ENCODE measurements around the gene GARRE1. TPM values are rescaled to one million over a fixed set of nuclear protein-coding genes. Genes with fewer than 3 reads are reported as not detected.

The GARRE1 gene
- total and polyA plus RNA-seq, 7 experiments from 2014 or later, result 5.3 to 57.2 (median 26.1) TPM

- no peaks in the 10 kb centered on the region for H3K27me3 ChIP-seq (ENCODE audit: control insufficient read depth in 2 of 2, insufficient read depth in 2 of 2, low read length in 2 of 2)
- peaks cover 6 to 46% (median 38%) of the 10 kb centered on the region in 5 donors for H3K36me3 Mint-ChIP-seq
- H3K9me3 ChIP-seq (ENCODE audit: control insufficient read depth in 2 of 3, low read length in 3 of 3), result no peaks in the 10 kb centered on the region
- POLR2A ChIA-PET, result interaction anchor here (1.6 to 4.9 kb wide), 3 partner anchors 13 to 46 kb away, joined by 4 to 34 read pairs (median 6); partner anchors contain the start of gene LSM14A
- H3K27ac Mint-ChIP-seq, result peak overlapping the region; percentile 48 to 94 (median 87)
- ATAC-seq (no peak), DNase-seq (no peak)
- H3K4me3 Mint-ChIP-seq, result peak overlapping the region in 9 of 10 donors; percentile 43 to 81 (median 70)
- H3K9me3 Mint-ChIP-seq, result no peaks in the 10 kb centered on the region
- CTCF ChIA-PET, result interaction anchor here (0.7 to 1.3 kb wide), 5 partner anchors 27 to 71 kb away, joined by 3 to 4 read pairs (median 3); no protein-coding TSS in a partner anchor
- H3K4me1 ChIP-seq (ENCODE audit: control insufficient read depth in 2 of 2, insufficient read depth in 2 of 2, low read length in 2 of 2), result peaks cover 15 to 19% of the 10 kb centered on the region in 2 donors
- intact Hi-C loops (cut with micrococcal nuclease), result loop anchor here in 1 of 2 donors (1.0 to 2.0 kb wide), 6 partner anchors 36 to 210 kb away; partner anchors contain the start of genes GARRE1, LSM14A and UBA2
- H3K4me3 ChIP-seq (ENCODE audit: low read length), result peak overlapping the region; percentile 12
- H3K27me3 Mint-ChIP-seq, result no peaks in the 10 kb centered on the region
- peaks cover 9 to 42% (median 33%) of the 10 kb centered on the region in 3 experiments for H3K36me3 ChIP-seq (ENCODE audit: control insufficient read depth in 2 of 3, insufficient read depth in 3 of 3, low read length in 3 of 3)
- H3K27ac ChIP-seq (ENCODE audit: low read depth, low read length), result peak overlapping the region; percentile 59
- peaks cover 18 to 73% (median 55%) of the 10 kb centered on the region in 7 donors for H3K4me1 Mint-ChIP-seq
Observed at GRCh38 chr19:34218818-34219164, 35.6 kb upstream of the GARRE1 start.

GRCh38 chr19:34220472-34221063 lies 33.8 kb upstream of the GARRE1 start:
- H3K27me3 ChIP-seq (ENCODE audit: control insufficient read depth in 2 of 2, insufficient read depth in 2 of 2, low read length in 2 of 2), result no peaks in the 10 kb centered on the region
- peaks cover 16 to 55% (median 34%) of the 10 kb centered on the region in 3 experiments for H3K36me3 ChIP-seq (ENCODE audit: control insufficient read depth in 2 of 3, insufficient read depth in 3 of 3, low read length in 3 of 3)
- Mint-ChIP-seq H3K4me3 (peak overlapping the region in 4 of 10 donors; percentile 3 to 29 (median 10)), H3K27me3 (no peaks in the 10 kb centered on the region), H3K36me3 (peaks cover 14 to 52% (median 42%) of the 10 kb centered on the region in 5 donors), H3K27ac (peak overlapping the region in 8 of 9 donors; percentile 31 to 89 (median 76)), H3K4me1 (peaks cover 23 to 79% (median 58%) of the 10 kb centered on the region in 7 donors), H3K9me3 (no peaks in the 10 kb centered on the region)
- H3K9me3 ChIP-seq (ENCODE audit: control insufficient read depth in 2 of 3, low read length in 3 of 3), result no peaks in the 10 kb centered on the region
- H3K4me1 ChIP-seq (ENCODE audit: control insufficient read depth in 2 of 2, insufficient read depth in 2 of 2, low read length in 2 of 2), result peaks cover 19 to 24% of the 10 kb centered on the region in 2 donors
- H3K27ac ChIP-seq (ENCODE audit: low read depth, low read length), result no peak overlapping the region
- ChIA-PET CTCF (interaction anchor here (0.7 to 1.0 kb wide), 5 partner anchors 10 to 239 kb away, joined by 3 to 6 read pairs (median 4); no protein-coding TSS in a partner anchor), POLR2A (interaction anchor here (0.6 to 4.9 kb wide), 4 partner anchors 12 to 515 kb away, joined by 3 to 34 read pairs (median 5); partner anchors contain the start of gene LSM14A)
- H3K4me3 ChIP-seq (ENCODE audit: low read length), result no peak overlapping the region
- DNase-seq, result peak; percentile 21 to 58 (median 47)
- ATAC-seq, result no peak
- intact Hi-C loops (cut with micrococcal nuclease), result loop anchor here (1.0 kb wide), 2 partner anchors 48 to 99 kb away; partner anchors contain the start of gene LSM14A (in 1 of the 2)

GRCh38 chr19:34222386-34222785 lies 32.0 kb upstream of the GARRE1 start:
- Mint-ChIP-seq H3K9me3 (no peaks in the 10 kb centered on the region), H3K4me1 (peaks cover 22 to 86% (median 64%) of the 10 kb centered on the region in 7 donors), H3K36me3 (peaks cover 18 to 58% (median 47%) of the 10 kb centered on the region in 5 donors), H3K27me3 (no peaks in the 10 kb centered on the region), H3K4me3 (no peak overlapping the region), H3K27ac (no peak overlapping the region)
- no peaks in the 10 kb centered on the region for H3K27me3 ChIP-seq (ENCODE audit: control insufficient read depth in 2 of 2, insufficient read depth in 2 of 2, low read length in 2 of 2)
- H3K4me1 ChIP-seq (ENCODE audit: control insufficient read depth in 2 of 2, insufficient read depth in 2 of 2, low read length in 2 of 2), result peaks cover 24 to 31% of the 10 kb centered on the region in 2 donors
- ChIA-PET POLR2A (interaction anchor here (0.5 to 4.9 kb wide), 5 partner anchors 11 to 142 kb away, joined by 3 to 34 read pairs (median 3); partner anchors contain the start of gene LSM14A), CTCF (no interaction called here)
- H3K9me3 ChIP-seq (ENCODE audit: control insufficient read depth in 2 of 3, low read length in 3 of 3), result no peaks in the 10 kb centered on the region
- no peak overlapping the region for H3K27ac ChIP-seq (ENCODE audit: low read depth, low read length)
- no peak overlapping the region for H3K4me3 ChIP-seq (ENCODE audit: low read length)
- no peak for ATAC-seq
- H3K36me3 ChIP-seq (ENCODE audit: control insufficient read depth in 2 of 3, insufficient read depth in 3 of 3, low read length in 3 of 3), result peaks cover 24 to 73% (median 38%) of the 10 kb centered on the region in 3 experiments
- no peak for DNase-seq
- intact Hi-C loops (cut with micrococcal nuclease), result no loop called here

GRCh38 chr19:34224996-34225658 lies 29.2 kb upstream of the GARRE1 start:
- Histone ChIP-seq H3K4me3 (ENCODE audit: low read length) (no peak overlapping the region), H3K27me3 (ENCODE audit: control insufficient read depth in 2 of 2, insufficient read depth in 2 of 2, low read length in 2 of 2) (no peaks in the 10 kb centered on the region), H3K9me3 (ENCODE audit: control insufficient read depth in 2 of 3, low read length in 3 of 3) (no peaks in the 10 kb centered on the region), H3K36me3 (ENCODE audit: control insufficient read depth in 2 of 3, insufficient read depth in 3 of 3, low read length in 3 of 3) (peaks cover 24 to 94% (median 51%) of the 10 kb centered on the region in 3 experiments), H3K27ac (ENCODE audit: low read depth, low read length) (no peak overlapping the region), H3K4me1 (ENCODE audit: control insufficient read depth in 2 of 2, insufficient read depth in 2 of 2, low read length in 2 of 2) (peaks cover 9 to 15% of the 10 kb centered on the region in 2 donors)
- DNase-seq (no peak), ATAC-seq (peak; percentile 27)
- H3K4me1 Mint-ChIP-seq, result peaks cover 14 to 64% (median 45%) of the 10 kb centered on the region in 7 donors
- no peaks in the 10 kb centered on the region for H3K27me3 Mint-ChIP-seq
- H3K36me3 Mint-ChIP-seq, result peaks cover 18 to 73% (median 58%) of the 10 kb centered on the region in 5 donors
- POLR2A ChIA-PET, result interaction anchor here (0.7 to 2.9 kb wide), 5 partner anchors 8 to 52 kb away, joined by 3 to 14 read pairs (median 4); partner anchors contain the start of gene LSM14A
- H3K27ac Mint-ChIP-seq, result peak overlapping the region; percentile 15 to 68 (median 46)
- H3K4me3 Mint-ChIP-seq, result peak overlapping the region in 1 of 10 donors; percentile 0
- CTCF ChIA-PET, result interaction anchor here (0.6 kb wide), 1 partner anchor 30 kb away, joined by 3 read pairs; no protein-coding TSS in a partner anchor
- H3K9me3 Mint-ChIP-seq, result no peaks in the 10 kb centered on the region
- intact Hi-C loops (cut with micrococcal nuclease), result no loop called here

- Histone ChIP-seq H3K27ac (ENCODE audit: low read depth, low read length) (no peak overlapping the region), H3K4me3 (ENCODE audit: low read length) (no peak overlapping the region), H3K4me1 (ENCODE audit: control insufficient read depth in 2 of 2, insufficient read depth in 2 of 2, low read length in 2 of 2) (peaks cover 6 to 15% of the 10 kb centered on the region in 2 donors), H3K9me3 (ENCODE audit: control insufficient read depth in 2 of 3, low read length in 3 of 3) (no peaks in the 10 kb centered on the region), H3K27me3 (ENCODE audit: control insufficient read depth in 2 of 2, insufficient read depth in 2 of 2, low read length in 2 of 2) (no peaks in the 10 kb centered on the region), H3K36me3 (ENCODE audit: control insufficient read depth in 2 of 3, insufficient read depth in 3 of 3, low read length in 3 of 3) (peaks cover 19 to 98% (median 49%) of the 10 kb centered on the region in 3 experiments)
- POLR2A ChIA-PET, result interaction anchor here (0.7 to 2.3 kb wide), 3 partner anchors 9 to 53 kb away, joined by 3 to 14 read pairs (median 4); partner anchors contain the start of gene LSM14A
- H3K27ac Mint-ChIP-seq, result peak overlapping the region in 8 of 9 donors; percentile 14 to 59 (median 44)
- peaks cover 14 to 60% (median 40%) of the 10 kb centered on the region in 7 donors for H3K4me1 Mint-ChIP-seq
- DNase-seq (no peak), ATAC-seq (no peak)
- no peaks in the 10 kb centered on the region for H3K27me3 Mint-ChIP-seq
- CTCF ChIA-PET, result interaction anchor here (1.6 kb wide), 1 partner anchor 113 kb away, joined by 4 read pairs; no protein-coding TSS in a partner anchor
- peaks cover 18 to 71% (median 54%) of the 10 kb centered on the region in 5 donors for H3K36me3 Mint-ChIP-seq
- intact Hi-C loops (cut with micrococcal nuclease), result no loop called here
- H3K9me3 Mint-ChIP-seq, result no peaks in the 10 kb centered on the region
- peak overlapping the region in 1 of 10 donors; percentile 0 for H3K4me3 Mint-ChIP-seq
Observed at GRCh38 chr19:34225659-34226015, 28.7 kb upstream of the GARRE1 start.

- Histone ChIP-seq H3K27ac (ENCODE audit: low read depth, low read length) (peak overlapping the region; percentile 12), H3K27me3 (ENCODE audit: control insufficient read depth in 2 of 2, insufficient read depth in 2 of 2, low read length in 2 of 2) (no peaks in the 10 kb centered on the region), H3K4me1 (ENCODE audit: control insufficient read depth in 2 of 2, insufficient read depth in 2 of 2, low read length in 2 of 2) (peaks cover 6 to 15% of the 10 kb centered on the region in 2 donors), H3K4me3 (ENCODE audit: low read length) (no peak overlapping the region), H3K36me3 (ENCODE audit: control insufficient read depth in 2 of 3, insufficient read depth in 3 of 3, low read length in 3 of 3) (peaks cover 19 to 97% (median 46%) of the 10 kb centered on the region in 3 experiments), H3K9me3 (ENCODE audit: control insufficient read depth in 2 of 3, low read length in 3 of 3) (no peaks in the 10 kb centered on the region)
- no peak for DNase-seq
- ChIA-PET CTCF (interaction anchor here (1.6 kb wide), 1 partner anchor 112 kb away, joined by 4 read pairs; no protein-coding TSS in a partner anchor), POLR2A (interaction anchor here (0.7 to 2.3 kb wide), 3 partner anchors 8 to 53 kb away, joined by 3 to 14 read pairs (median 4); partner anchors contain the start of gene LSM14A)
- ATAC-seq, result no peak
- peaks cover 14 to 60% (median 38%) of the 10 kb centered on the region in 7 donors for H3K4me1 Mint-ChIP-seq
- no peaks in the 10 kb centered on the region for H3K9me3 Mint-ChIP-seq
- intact Hi-C loops (cut with micrococcal nuclease), result no loop called here
- no peaks in the 10 kb centered on the region for H3K27me3 Mint-ChIP-seq
- peaks cover 18 to 72% (median 52%) of the 10 kb centered on the region in 5 donors for H3K36me3 Mint-ChIP-seq
- H3K4me3 Mint-ChIP-seq, result peak overlapping the region in 1 of 10 donors; percentile 10
- peak overlapping the region in 6 of 9 donors; percentile 25 to 72 (median 38) for H3K27ac Mint-ChIP-seq
Observed at GRCh38 chr19:34226036-34226435, 28.3 kb upstream of the GARRE1 start.
